SU-DHL-6 (cell line): ENCODE data around the gene GJC2.

Experiments used
- CTCF ChIP-seq: fragments of 200-600 bp; sonication (generic); IDR thresholded peaks from one replicate; pipeline ENCODE4 v1.5.1; 2017; ENCODE audit warnings: antibody characterized with exemption, mild to moderate bottlenecking, low read length, moderate library complexity; ENCODE audit not compliant: insufficient read depth, poor library complexity, severe bottlenecking
- EZH2phosphoT487 ChIP-seq: fragments of 200-600 bp; sonication (generic), shearing (Covaris generic); conservative IDR thresholded peaks from 2 replicates; pipeline ENCODE4 v1.6.1; 2018; ENCODE audit warnings: mild to moderate bottlenecking, antibody characterized with exemption, low read length, moderate library complexity, mixed read lengths

- no peak for TF ChIP-seq CTCF
- no peak for TF ChIP-seq EZH2phosphoT487
These were observed 13.4 kb downstream of the GJC2 start for GRCh38 chr1:228163007-228163753.
